Brain microvascular endothelial cell (primary cell): Measurements from ENCODE around the gene CHST13.
"Not testable (repeated sequence)": the region's sequence is repeated elsewhere in the genome, so short reads cannot be mapped to it uniquely, and the experiment has no call there.

Source experiments
- DNase-seq: peaks from one replicate; pipeline ENCODE4 v3.0.0-alpha.2; 2020
- H3K27ac ChIP-seq: fragments of 250-450 bp; sonication (Bioruptor Pico); 2 replicates; pipeline ENCODE4 v1.5.1; 2020; ENCODE audit warnings: mild to moderate bottlenecking, moderate library complexity
- H3K27me3 ChIP-seq: fragments of 250-450 bp; sonication (Bioruptor Pico); replicated peaks from 2 replicates; pipeline ENCODE4 v1.5.1; 2020; ENCODE audit warnings: mild to moderate bottlenecking
- H3K36me3 ChIP-seq: fragments of 250-450 bp; sonication (Bioruptor Pico); replicated peaks from 2 replicates; pipeline ENCODE4 v1.5.1; 2020; ENCODE audit warnings: mild to moderate bottlenecking
- H3K4me3 ChIP-seq: 2 replicates; pipeline ENCODE4 v1.5.1; 2011; ENCODE audit warnings: low read depth, mild to moderate bottlenecking, control low read depth, low read length, moderate library complexity
- CTCF ChIP-seq: IDR thresholded peaks from 2 replicates; pipeline ENCODE4 v1.5.1; 2011; ENCODE audit warnings: low read depth, mild to moderate bottlenecking, moderate library complexity, low read length, control low read depth, inconsistent platforms; ENCODE audit errors: missing control alignments
- in situ Hi-C: cut with HindIII; loops from 2 replicates; pipeline ENCODE4 v1.10.0; 2017; ENCODE audit warnings: low sequenced_read_pairs, low pct_ligation_motif_present

The CHST13 gene

GRCh38 chr3:126573492-126574117, 49.6 kb downstream of the CHST13 start:
- no peak for TF ChIP-seq CTCF
- Histone ChIP-seq H3K27me3 (peaks cover 4% of the 10 kb centered on the region), H3K27ac (no peak overlapping the region), H3K4me3 (no peak overlapping the region), H3K36me3 (no peaks in the 10 kb centered on the region)
- in situ Hi-C loops = no loop called here
- DNase-seq = no peak

GRCh38 chr3:126577261-126577660, 53.3 kb downstream of the CHST13 start:
- in situ Hi-C loops = no loop called here
- no peaks in the 10 kb centered on the region for H3K36me3 ChIP-seq
- H3K27me3 ChIP-seq = peaks cover 11% of the 10 kb centered on the region
- H3K27ac ChIP-seq = no peak overlapping the region
- no peak for DNase-seq
- TF ChIP-seq CTCF = no peak
- no peak overlapping the region for H3K4me3 ChIP-seq

GRCh38 chr3:126578702-126579101, 54.7 kb downstream of the CHST13 start:
- in situ Hi-C loops = no loop called here
- Histone ChIP-seq H3K36me3 (no peaks in the 10 kb centered on the region), H3K27me3 (peaks cover 8% of the 10 kb centered on the region), H3K4me3 (no peak overlapping the region), H3K27ac (no peak overlapping the region)
- no peak for DNase-seq
- TF ChIP-seq CTCF = no peak

DNA sequence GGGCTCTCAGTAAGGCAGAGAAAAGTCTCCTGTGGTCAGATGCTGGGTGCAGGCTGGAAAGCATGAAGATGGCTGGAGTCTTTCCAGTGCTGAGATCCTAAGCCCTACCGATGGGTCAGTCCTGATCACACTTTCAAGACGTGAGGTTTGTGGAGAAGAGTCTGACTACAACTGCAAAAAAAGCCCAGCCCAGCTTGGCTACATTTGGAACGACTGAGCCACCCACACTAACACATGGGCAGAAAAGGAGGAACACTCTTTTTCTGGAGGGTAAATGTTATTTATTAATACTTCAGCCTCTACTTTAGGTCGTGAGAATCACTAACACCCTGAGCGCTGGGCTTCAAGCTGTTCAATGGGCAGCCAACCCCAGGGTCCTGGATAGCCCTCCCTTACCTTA, 56.8 kb downstream of the CHST13 start:
- H3K4me3 ChIP-seq = no peak overlapping the region
- DNase-seq = no peak
- peaks cover 7% of the 10 kb centered on the region for H3K27me3 ChIP-seq
- in situ Hi-C loops = no loop called here
- H3K36me3 ChIP-seq = no peaks in the 10 kb centered on the region
- TF ChIP-seq CTCF = no peak
- no peak overlapping the region for H3K27ac ChIP-seq

DNA sequence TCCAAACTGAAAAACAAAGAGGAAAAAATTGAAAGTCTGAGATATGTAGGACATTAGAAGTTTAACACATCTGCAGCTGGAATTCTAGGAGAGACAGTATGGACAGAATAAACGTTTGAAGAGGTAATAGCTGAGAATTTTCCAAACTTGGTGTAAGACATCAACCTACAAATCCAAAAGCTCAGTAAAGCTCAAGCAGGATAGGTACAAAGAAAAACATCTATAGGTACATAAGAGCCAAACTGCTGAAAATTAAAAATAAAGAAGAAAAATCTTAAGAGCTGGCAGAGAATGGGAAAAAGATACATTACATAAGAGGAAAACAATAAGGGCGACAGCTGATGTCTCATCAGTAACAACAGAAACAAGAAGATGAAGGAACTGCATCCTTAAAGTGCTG, 57.6 kb downstream of the CHST13 start:
- Histone ChIP-seq H3K27me3 (peaks cover 7% of the 10 kb centered on the region), H3K27ac (no peak overlapping the region), H3K4me3 (no peak overlapping the region), H3K36me3 (no peaks in the 10 kb centered on the region)
- TF ChIP-seq CTCF = no peak
- no peak for DNase-seq
- in situ Hi-C loops = no loop called here

DNA sequence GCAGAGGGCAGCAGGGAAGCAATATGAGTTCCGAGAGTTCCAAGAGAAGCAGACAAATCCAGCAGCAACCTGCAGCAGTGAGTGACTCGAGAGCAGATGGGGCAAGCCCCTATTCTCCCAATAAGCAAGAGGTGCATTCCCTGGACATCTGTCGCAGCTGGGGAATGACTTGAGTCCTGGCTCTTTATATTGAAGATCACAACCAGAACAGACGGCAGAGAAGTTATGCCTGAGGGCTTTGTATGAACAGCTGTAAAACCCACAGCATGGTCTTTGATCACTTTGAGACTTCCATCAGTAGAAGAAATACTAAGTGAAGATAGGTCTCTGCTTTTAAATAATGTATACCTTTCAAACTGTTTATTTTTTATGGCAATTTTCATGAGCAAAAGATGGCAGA, 58.4 kb downstream of the CHST13 start:
- TF ChIP-seq CTCF = no peak
- Histone ChIP-seq H3K27ac (no peak overlapping the region), H3K27me3 (peaks cover 7% of the 10 kb centered on the region), H3K36me3 (no peaks in the 10 kb centered on the region), H3K4me3 (no peak overlapping the region)
- no peak for DNase-seq
- in situ Hi-C loops = no loop called here

DNA sequence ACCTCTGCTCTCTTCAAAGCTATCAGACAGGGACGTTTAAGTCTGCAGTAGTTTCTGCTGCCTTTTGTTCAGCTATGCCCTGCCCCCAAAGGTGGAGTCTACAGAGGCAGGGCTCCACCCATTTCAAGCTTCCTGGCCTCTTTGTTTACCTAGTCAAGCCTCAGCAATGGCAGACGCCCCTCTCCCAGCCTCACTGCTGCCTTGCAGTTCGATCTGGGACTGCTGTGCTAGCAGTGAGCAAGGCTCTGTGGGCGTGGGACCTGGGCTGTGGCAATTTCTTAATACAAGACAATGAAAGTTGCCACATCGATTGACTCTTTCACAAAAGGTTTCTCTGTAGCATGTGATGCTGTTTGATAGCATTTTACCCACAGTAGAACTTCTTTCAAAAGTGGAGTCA, 67.6 kb downstream of the CHST13 start:
- DNase-seq, in situ Hi-C loops: not testable (repeated sequence)

More for the DNA sequence above, 67.6 kb downstream of the CHST13 start:
- not testable (repeated sequence) for H3K27ac ChIP-seq, H3K4me3 ChIP-seq, H3K27me3 ChIP-seq, H3K36me3 ChIP-seq
